Measurements from ENCODE around the gene RNF130.

GRCh38 chr5:180107005-180107404 lies 35.4 kb upstream of the RNF130 start:
- TF ChIP-seq CTCF (IDR thresholded peaks at IDR 0.05; ENCODE audit: low read depth, low read length) (no peak), EZH2phosphoT487 (IDR thresholded peaks at IDR 0.05; ENCODE audit: low read depth) (no peak)
